ENCODE results near the gene MEIS1. TPM values are rescaled to one million over a fixed set of nuclear protein-coding genes. Genes with fewer than 3 reads are reported as not detected.

MEIS1 gene
- total RNA-seq, 4 donors from 2014 or later: 9.2 to 22.6 (median 18.8) TPM

DNA sequence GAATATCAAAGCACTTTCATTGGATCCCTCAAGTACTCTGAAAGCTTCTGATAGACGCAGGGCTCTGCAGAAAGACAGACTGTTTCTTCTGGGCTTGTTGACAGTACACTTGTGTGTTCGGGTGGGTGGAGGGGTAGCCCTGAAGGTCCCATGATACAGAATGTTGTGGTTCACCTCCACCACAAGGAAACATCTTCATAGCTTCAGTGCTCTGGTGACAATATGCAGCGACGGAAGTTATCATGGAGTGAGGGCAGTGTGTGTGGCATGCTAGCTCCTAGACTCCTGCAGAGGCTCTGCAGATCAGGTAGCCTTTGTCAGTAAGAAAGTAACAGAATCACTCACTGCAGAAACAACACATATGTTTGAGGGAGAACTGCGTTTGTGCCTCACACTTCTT lies 90.7 kb downstream of the MEIS1 start:
- DNase-seq (ENCODE audit: low spot score in 2 of 2): no peak
- no peak overlapping the region for H3K4me3 ChIP-seq (ENCODE audit: low read depth, poor library complexity, severe bottlenecking)
- intact Hi-C loops (cut with DNase I; ENCODE audit: low total_unique reads): no loop called here
- 78 to 88% methylated on average over 5 of the region's 5 CpGs for WGBS, 2 donors
- TF ChIP-seq, protein P1, sequence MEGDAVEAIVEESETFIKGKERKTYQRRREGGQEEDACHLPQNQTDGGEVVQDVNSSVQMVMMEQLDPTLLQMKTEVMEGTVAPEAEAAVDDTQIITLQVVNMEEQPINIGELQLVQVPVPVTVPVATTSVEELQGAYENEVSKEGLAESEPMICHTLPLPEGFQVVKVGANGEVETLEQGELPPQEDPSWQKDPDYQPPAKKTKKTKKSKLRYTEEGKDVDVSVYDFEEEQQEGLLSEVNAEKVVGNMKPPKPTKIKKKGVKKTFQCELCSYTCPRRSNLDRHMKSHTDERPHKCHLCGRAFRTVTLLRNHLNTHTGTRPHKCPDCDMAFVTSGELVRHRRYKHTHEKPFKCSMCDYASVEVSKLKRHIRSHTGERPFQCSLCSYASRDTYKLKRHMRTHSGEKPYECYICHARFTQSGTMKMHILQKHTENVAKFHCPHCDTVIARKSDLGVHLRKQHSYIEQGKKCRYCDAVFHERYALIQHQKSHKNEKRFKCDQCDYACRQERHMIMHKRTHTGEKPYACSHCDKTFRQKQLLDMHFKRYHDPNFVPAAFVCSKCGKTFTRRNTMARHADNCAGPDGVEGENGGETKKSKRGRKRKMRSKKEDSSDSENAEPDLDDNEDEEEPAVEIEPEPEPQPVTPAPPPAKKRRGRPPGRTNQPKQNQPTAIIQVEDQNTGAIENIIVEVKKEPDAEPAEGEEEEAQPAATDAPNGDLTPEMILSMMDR (IDR thresholded peaks at IDR 0.05): no peak

DNA sequence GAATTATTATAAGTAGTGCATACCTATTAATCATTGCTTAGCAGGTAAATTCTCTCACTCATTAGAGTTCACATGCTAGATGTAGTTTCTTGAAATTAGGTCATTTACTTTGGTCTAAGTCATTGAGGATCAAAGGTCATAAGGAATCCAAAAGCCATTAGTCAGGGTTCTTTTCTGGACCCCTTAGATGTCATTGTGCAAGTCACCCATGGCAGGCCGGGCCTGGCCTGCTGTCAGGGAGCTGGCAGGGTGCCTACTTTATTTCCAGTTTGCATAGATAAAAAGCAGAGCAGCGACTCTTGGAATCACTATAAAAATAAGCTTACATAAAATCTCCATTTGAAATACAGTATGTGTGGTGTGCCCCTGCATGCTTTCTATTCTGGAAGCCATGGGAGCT lies 91.3 kb downstream of the MEIS1 start:
- no peak for TF ChIP-seq POLR2A (IDR thresholded peaks at IDR 0.05)
- TF ChIP-seq, protein P1 (IDR thresholded peaks at IDR 0.05): no peak
- no peak overlapping the region for H3K4me3 ChIP-seq (ENCODE audit: low read depth, poor library complexity, severe bottlenecking)
- no peak for DNase-seq (ENCODE audit: low spot score in 2 of 2)
- WGBS, 2 donors: 53 to 61% methylated on average over 2 of the region's 2 CpGs
- intact Hi-C loops (cut with DNase I; ENCODE audit: low total_unique reads): no loop called here

DNA sequence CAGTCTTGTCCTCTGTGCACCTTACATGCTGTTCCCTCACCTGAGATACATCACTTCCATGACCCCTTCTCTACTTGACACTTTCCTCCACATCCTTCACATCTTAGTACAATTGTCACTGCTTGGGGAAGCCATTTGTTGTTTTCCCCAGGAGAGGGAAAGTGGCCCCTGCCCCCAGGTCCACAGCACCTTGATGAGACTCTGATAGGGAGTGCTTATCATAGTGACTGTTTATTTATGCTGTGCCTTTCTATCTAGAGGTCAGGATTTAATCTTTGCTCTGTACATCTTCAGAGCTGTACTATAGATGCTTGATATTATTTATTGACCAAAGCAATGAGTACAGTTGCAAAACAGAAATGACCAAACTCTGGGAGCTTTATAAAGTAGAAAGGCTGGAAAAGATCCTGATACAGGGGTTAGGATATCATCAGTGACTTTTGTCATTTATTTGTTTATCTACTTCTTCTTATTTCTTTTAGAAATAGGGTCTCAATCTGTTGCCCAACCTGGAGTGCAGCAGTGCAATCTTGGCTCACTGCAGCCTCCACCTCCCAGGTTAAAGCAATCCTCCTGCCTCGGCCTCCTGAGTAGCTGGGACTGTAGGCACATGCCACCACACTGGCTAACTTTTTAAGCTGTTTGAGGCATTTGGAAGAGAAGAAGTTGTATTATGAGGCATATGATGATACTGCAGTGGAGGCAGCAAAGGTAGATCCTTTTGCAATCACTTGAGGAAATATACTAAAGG lies 94.2 kb downstream of the MEIS1 start:
- DNase-seq (ENCODE audit: low spot score in 2 of 2): no peak
- intact Hi-C loops (cut with DNase I; ENCODE audit: low total_unique reads): no loop called here
- 91 to 92% methylated on average over 1 of the region's 1 CpG for WGBS, 2 donors
- no peak for TF ChIP-seq POLR2A (IDR thresholded peaks at IDR 0.05)
- TF ChIP-seq, protein P1 (IDR thresholded peaks at IDR 0.05): no peak
- H3K4me3 ChIP-seq (ENCODE audit: low read depth, poor library complexity, severe bottlenecking): no peak overlapping the region

DNA sequence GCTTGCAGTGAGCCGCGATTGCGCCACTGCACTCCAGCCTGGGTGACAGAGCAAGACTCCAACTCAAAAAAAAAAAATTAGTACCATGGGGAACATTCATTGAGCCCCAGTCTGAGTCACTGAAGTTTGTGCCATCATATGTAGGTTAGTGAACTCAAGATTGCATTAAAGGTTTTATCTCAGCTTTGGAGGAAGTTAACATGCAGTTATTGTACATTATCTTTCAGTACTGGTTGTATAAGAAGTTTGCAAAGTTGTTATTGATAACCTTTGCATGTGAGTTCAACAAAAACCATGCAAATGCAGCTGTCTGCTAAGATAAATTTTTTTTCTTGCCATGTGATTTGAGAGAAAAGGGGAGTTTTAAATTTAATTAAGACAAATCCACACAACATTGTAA lies 95.7 kb downstream of the MEIS1 start:
- WGBS, 2 donors: 96 to 98% methylated on average over 3 of the region's 3 CpGs

DNA sequence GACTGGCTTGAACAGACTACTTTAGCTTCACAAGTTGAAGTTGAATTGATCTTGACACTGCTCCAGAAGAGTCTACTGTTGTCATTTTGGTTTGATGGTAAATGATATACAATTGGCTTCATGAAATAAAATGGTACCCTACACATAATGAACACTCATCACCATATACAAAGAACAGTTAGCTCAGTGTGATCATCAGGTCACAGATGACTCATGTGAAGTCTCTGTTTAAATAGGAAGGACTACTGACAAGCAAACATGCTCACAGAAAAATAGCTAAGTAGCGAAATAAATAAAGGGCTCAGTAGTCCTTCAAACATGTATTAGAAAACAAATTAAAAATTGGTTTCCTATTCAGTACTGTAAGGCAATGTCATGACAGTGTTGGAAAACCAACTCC lies 96.2 kb downstream of the MEIS1 start:
- intact Hi-C loops (cut with DNase I; ENCODE audit: low total_unique reads): loop anchor here (10.0 kb wide), 1 partner anchor 696 kb away; no protein-coding TSS in a partner anchor
- TF ChIP-seq POLR2A (IDR thresholded peaks at IDR 0.05): no peak
- TF ChIP-seq, protein P1 (IDR thresholded peaks at IDR 0.05): no peak
- DNase-seq (ENCODE audit: low spot score in 2 of 2): no peak
- no peak overlapping the region for H3K4me3 ChIP-seq (ENCODE audit: low read depth, poor library complexity, severe bottlenecking)
- WGBS, 2 donors: 83 to 100% methylated on average over 1 of the region's 1 CpG

More for the DNA sequence above, 95.7 kb downstream of the MEIS1 start:
- DNase-seq (ENCODE audit: low spot score in 2 of 2): no peak
- H3K4me3 ChIP-seq (ENCODE audit: low read depth, poor library complexity, severe bottlenecking): no peak overlapping the region
- TF ChIP-seq POLR2A (IDR thresholded peaks at IDR 0.05): no peak
- TF ChIP-seq, protein P1 (IDR thresholded peaks at IDR 0.05): no peak
- intact Hi-C loops (cut with DNase I; ENCODE audit: low total_unique reads): loop anchor here (10.0 kb wide), 1 partner anchor 696 kb away; no protein-coding TSS in a partner anchor

Data from lower leg skin (tissue), 4 donors.